Muscle layer of colon (tissue), 2 donors: ENCODE data around the gene MYO1E.
"Not testable (repeated sequence)": the region's sequence is repeated elsewhere in the genome, so short reads cannot be mapped to it uniquely, and the experiment has no call there.

Source experiments
- H3K27ac ChIP-seq: one replicate; pipeline ENCODE4 v1.7.0; 2013; ENCODE audit warnings: low read depth, mild to moderate bottlenecking, low read length, moderate library complexity
- H3K27me3 ChIP-seq, 2 donors: one replicate each; pipeline ENCODE4 v1.7.0; 2013; ENCODE audit warnings: low read length in 2 of 2, mild to moderate bottlenecking in 2 of 2; ENCODE audit not compliant: insufficient read depth in 2 of 2, control insufficient read depth in 1 of 2
- H3K36me3 ChIP-seq: one replicate; pipeline ENCODE4 v1.7.0; 2013; ENCODE audit warnings: mild to moderate bottlenecking, low read length; ENCODE audit not compliant: insufficient read depth
- H3K4me1 ChIP-seq: one replicate; pipeline ENCODE4 v1.7.0; 2013; ENCODE audit warnings: mild to moderate bottlenecking, low read length; ENCODE audit not compliant: insufficient read depth
- H3K4me3 ChIP-seq, 2 donors: one replicate each; pipeline ENCODE4 v1.7.0; 2013; ENCODE audit warnings: low read length in 2 of 2, low read depth in 1 of 2, mild to moderate bottlenecking in 1 of 2, moderate library complexity in 1 of 2
- H3K9ac ChIP-seq: one replicate; pipeline ENCODE4 v1.7.0; 2013; ENCODE audit warnings: low read length
- H3K9me3 ChIP-seq: one replicate; pipeline ENCODE4 v1.7.0; 2013; ENCODE audit warnings: mild to moderate bottlenecking, low read length
- donor health status: abdominal sarcoma.
- donor health status: Adenocarcinoma of cecum.

MYO1E gene

GRCh38 chr15:59346951-59347350, 25.7 kb downstream of the MYO1E start:
- Histone ChIP-seq H3K4me1 (peaks cover 16% of the 10 kb centered on the region), H3K4me3 (no peak overlapping the region), H3K9me3 (no peaks in the 10 kb centered on the region), H3K27me3 (no peaks in the 10 kb centered on the region), H3K36me3 (no peaks in the 10 kb centered on the region), H3K27ac (no peak overlapping the region), H3K9ac (no peak overlapping the region)

- no peaks in the 10 kb centered on the region for H3K9me3 ChIP-seq
- H3K27ac ChIP-seq = no peak overlapping the region
Observed at GRCh38 chr15:59345326-59345725, 27.3 kb downstream of the MYO1E start.

GRCh38 chr15:59344311-59344710, 28.4 kb downstream of the MYO1E start:
- H3K9me3 ChIP-seq = no peaks in the 10 kb centered on the region
- no peak overlapping the region for H3K27ac ChIP-seq
- no peak overlapping the region for H3K4me3 ChIP-seq
- no peaks in the 10 kb centered on the region for H3K27me3 ChIP-seq
- H3K9ac ChIP-seq = no peak overlapping the region
- H3K36me3 ChIP-seq = no peaks in the 10 kb centered on the region
- H3K4me1 ChIP-seq = peaks cover 2% of the 10 kb centered on the region

More at GRCh38 chr15:59345326-59345725, 27.3 kb downstream of the MYO1E start:
- H3K4me3 ChIP-seq = no peak overlapping the region
- no peaks in the 10 kb centered on the region for H3K27me3 ChIP-seq
- H3K4me1 ChIP-seq = peaks cover 12% of the 10 kb centered on the region
- no peaks in the 10 kb centered on the region for H3K36me3 ChIP-seq
- H3K9ac ChIP-seq = no peak overlapping the region

- Histone ChIP-seq H3K36me3 (no peaks in the 10 kb centered on the region), H3K27ac (no peak overlapping the region), H3K4me1 (no peaks in the 10 kb centered on the region), H3K9me3 (no peaks in the 10 kb centered on the region), H3K4me3 (no peak overlapping the region), H3K27me3 (no peaks in the 10 kb centered on the region), H3K9ac (no peak overlapping the region)
Observed at GRCh38 chr15:59340325-59340724, 32.3 kb downstream of the MYO1E start.

GRCh38 chr15:59339252-59339672, 33.4 kb downstream of the MYO1E start:
- Histone ChIP-seq H3K27ac (no peak overlapping the region), H3K36me3 (no peaks in the 10 kb centered on the region), H3K4me1 (no peaks in the 10 kb centered on the region), H3K9me3 (no peaks in the 10 kb centered on the region), H3K4me3 (no peak overlapping the region), H3K27me3 (no peaks in the 10 kb centered on the region), H3K9ac (no peak overlapping the region)

- Histone ChIP-seq H3K36me3 (no peaks in the 10 kb centered on the region), H3K9me3 (no peaks in the 10 kb centered on the region), H3K27me3 (no peaks in the 10 kb centered on the region), H3K4me1 (no peaks in the 10 kb centered on the region), H3K9ac (no peak overlapping the region), H3K27ac (no peak overlapping the region), H3K4me3 (no peak overlapping the region)
Observed at GRCh38 chr15:59338414-59338813, 34.3 kb downstream of the MYO1E start.

GRCh38 chr15:59336725-59337124, 35.9 kb downstream of the MYO1E start:
- not testable (repeated sequence) for H3K4me3 ChIP-seq, H3K36me3 ChIP-seq, H3K27ac ChIP-seq, H3K27me3 ChIP-seq, H3K9ac ChIP-seq, H3K4me1 ChIP-seq, H3K9me3 ChIP-seq

- H3K27ac ChIP-seq = no peak overlapping the region
- H3K9ac ChIP-seq = no peak overlapping the region
- H3K9me3 ChIP-seq = no peaks in the 10 kb centered on the region
- no peaks in the 10 kb centered on the region for H3K36me3 ChIP-seq
- no peaks in the 10 kb centered on the region for H3K27me3 ChIP-seq
- H3K4me1 ChIP-seq = no peaks in the 10 kb centered on the region
- H3K4me3 ChIP-seq = no peak overlapping the region
Observed at GRCh38 chr15:59335207-59335786, 37.4 kb downstream of the MYO1E start.

GRCh38 chr15:59334076-59334415, 38.6 kb downstream of the MYO1E start:
- H3K9me3 ChIP-seq = no peaks in the 10 kb centered on the region
- no peak overlapping the region for H3K4me3 ChIP-seq
- H3K27me3 ChIP-seq = no peaks in the 10 kb centered on the region
- no peak overlapping the region for H3K27ac ChIP-seq
- H3K9ac ChIP-seq = no peak overlapping the region
- H3K36me3 ChIP-seq = no peaks in the 10 kb centered on the region
- peaks cover 12% of the 10 kb centered on the region for H3K4me1 ChIP-seq

- Histone ChIP-seq H3K27ac (no peak overlapping the region), H3K4me3 (no peak overlapping the region), H3K9me3 (no peaks in the 10 kb centered on the region), H3K36me3 (no peaks in the 10 kb centered on the region), H3K27me3 (no peaks in the 10 kb centered on the region), H3K4me1 (peaks cover 13% of the 10 kb centered on the region), H3K9ac (no peak overlapping the region)
Observed at GRCh38 chr15:59333401-59334075, 39.1 kb downstream of the MYO1E start.

GRCh38 chr15:59332009-59332408, 40.7 kb downstream of the MYO1E start:
- H3K27ac ChIP-seq = no peak overlapping the region
- H3K27me3 ChIP-seq = no peaks in the 10 kb centered on the region
- no peak overlapping the region for H3K4me3 ChIP-seq
- H3K9me3 ChIP-seq = no peaks in the 10 kb centered on the region
- no peak overlapping the region for H3K9ac ChIP-seq
- no peaks in the 10 kb centered on the region for H3K36me3 ChIP-seq
- peaks cover 13% of the 10 kb centered on the region for H3K4me1 ChIP-seq

GRCh38 chr15:59330649-59331048, 42.0 kb downstream of the MYO1E start:
- H3K36me3 ChIP-seq = no peaks in the 10 kb centered on the region
- no peaks in the 10 kb centered on the region for H3K9me3 ChIP-seq
- H3K27me3 ChIP-seq = no peaks in the 10 kb centered on the region
- no peak overlapping the region for H3K4me3 ChIP-seq
- H3K9ac ChIP-seq = no peak overlapping the region
- peaks cover 13% of the 10 kb centered on the region for H3K4me1 ChIP-seq
- no peak overlapping the region for H3K27ac ChIP-seq
